Hematopoietic multipotent progenitor cell treated with erythropoietin and hydrocortisone succinate and interleukin-3 and kit ligand, for 6 days (in vitro differentiated cells): Measurements from ENCODE around the gene GMPS.
"Not testable (repeated sequence)": the region's sequence is repeated elsewhere in the genome, so short reads cannot be mapped to it uniquely, and the experiment has no call there.

Source experiments
- DNase-seq: peaks from one replicate; pipeline ENCODE4 v3.0.0-alpha.2; 2015

GMPS gene

GRCh38 chr3:155944081-155944480, 73.6 kb downstream of the GMPS start:
- no peak for DNase-seq

GRCh38 chr3:155946178-155946577, 75.7 kb downstream of the GMPS start:
- DNase-seq: no peak

GRCh38 chr3:155948476-155948875, 78.0 kb downstream of the GMPS start:
- no peak for DNase-seq

- DNase-seq: no peak
These were observed 79.2 kb downstream of the GMPS start for GRCh38 chr3:155949453-155950217.

GRCh38 chr3:155956508-155957411, 86.3 kb downstream of the GMPS start:
- DNase-seq: no peak

GRCh38 chr3:155957412-155957880, 87.0 kb downstream of the GMPS start:
- no peak for DNase-seq

GRCh38 chr3:155958676-155959075, 88.2 kb downstream of the GMPS start:
- DNase-seq: no peak

GRCh38 chr3:155960060-155960459, 89.6 kb downstream of the GMPS start:
- DNase-seq: no peak

- DNase-seq: not testable (repeated sequence)
These were observed 90.6 kb downstream of the GMPS start for GRCh38 chr3:155961044-155961443.

- DNase-seq: no peak
These were observed 93.1 kb downstream of the GMPS start for GRCh38 chr3:155963570-155963969.

- DNase-seq: no peak
These were observed 99.9 kb downstream of the GMPS start for GRCh38 chr3:155970398-155970797.

- no peak for DNase-seq
These were observed 102.6 kb downstream of the GMPS start for GRCh38 chr3:155972885-155973584.

- no peak for DNase-seq
These were observed 107.9 kb downstream of the GMPS start for GRCh38 chr3:155978324-155978723.

- no peak for DNase-seq
These were observed 109.3 kb downstream of the GMPS start for GRCh38 chr3:155979746-155980145.

GRCh38 chr3:155981669-155982068, 111.2 kb downstream of the GMPS start:
- no peak for DNase-seq

- peak; percentile 20 for DNase-seq
These were observed 113.5 kb downstream of the GMPS start for GRCh38 chr3:155983834-155984474.

- DNase-seq: no peak
These were observed 114.5 kb downstream of the GMPS start for GRCh38 chr3:155984791-155985417.

- no peak for DNase-seq
These were observed 119.1 kb downstream of the GMPS start for GRCh38 chr3:155989536-155989935.

GRCh38 chr3:155991212-155991611, 120.8 kb downstream of the GMPS start:
- no peak for DNase-seq

- no peak for DNase-seq
These were observed 121.4 kb downstream of the GMPS start for GRCh38 chr3:155991847-155992246.
